ENCODE data around the gene TMEM236. TPM values are rescaled to one million over a fixed set of nuclear protein-coding genes. Genes with fewer than 3 reads are reported as not detected.

Gene TMEM236
- total and polyA plus RNA-seq, 8 donors = 0.21 to 2.8 (median 0.50) TPM

GRCh38 chr10:17734432-17735080 lies 17.4 kb upstream of the TMEM236 start:
- Histone ChIP-seq H3K9me3 (no peaks in the 10 kb centered on the region), H3K36me3 (no peaks in the 10 kb centered on the region), H3K27ac (no peak overlapping the region), H3K4me1 (peaks cover 0 to 9% of the 10 kb centered on the region in 2 donors), H3K4me3 (no peak overlapping the region), H3K27me3 (no peaks in the 10 kb centered on the region)
- intact Hi-C loops (cut with DNase I) = loop anchor here in 1 of 2 donors (10.0 kb wide), 1 partner anchor 120 kb away; the partner anchor contains the start of gene HACD1
- DNase-seq (no peak), ATAC-seq (no peak)
- TF ChIP-seq CTCF (IDR thresholded peaks at IDR 0.05) = no peak

DNA sequence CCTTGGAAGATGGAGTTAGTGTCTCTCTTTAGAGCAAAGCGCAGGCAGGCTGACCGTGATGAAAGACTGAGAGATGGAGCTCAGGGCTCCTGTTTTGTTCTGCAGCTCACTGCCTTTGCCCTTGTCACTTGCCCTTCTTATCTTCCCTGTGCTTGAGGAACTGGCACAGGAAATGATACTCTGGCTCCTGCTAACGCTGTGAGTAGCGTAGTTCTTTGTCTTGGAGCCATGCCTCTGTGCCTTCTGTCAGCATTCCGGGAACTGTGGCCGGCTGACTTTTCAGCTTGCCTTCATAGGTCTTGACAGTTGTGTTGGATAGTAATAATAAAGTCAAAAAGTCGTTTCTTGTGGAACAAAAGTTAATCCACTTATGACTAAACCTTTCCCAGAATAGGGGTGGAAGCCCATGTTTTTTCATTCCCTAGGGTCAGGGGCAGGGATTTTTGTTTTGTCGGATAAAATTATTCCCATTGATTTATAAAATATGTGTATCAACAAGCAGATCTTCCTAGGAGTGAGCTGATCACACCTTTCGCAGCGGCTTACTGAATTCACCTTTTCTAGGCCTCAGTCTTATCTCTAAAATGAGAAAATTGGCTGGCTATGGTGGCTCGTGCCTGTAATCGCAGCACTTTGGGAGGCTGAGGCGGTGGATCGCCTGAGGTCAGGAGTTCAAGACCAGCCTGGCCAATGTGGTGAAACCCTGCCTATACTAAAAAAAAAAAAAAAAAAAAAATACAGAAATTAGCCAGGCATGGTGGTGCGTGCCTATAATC lies 16.6 kb upstream of the TMEM236 start:
- peaks cover 0 to 9% of the 10 kb centered on the region in 2 donors for H3K4me1 ChIP-seq
- no peaks in the 10 kb centered on the region for H3K36me3 ChIP-seq
- DNase-seq (no peak), ATAC-seq (peak; percentile 53)
- no peaks in the 10 kb centered on the region for H3K9me3 ChIP-seq
- H3K4me3 ChIP-seq = no peak overlapping the region
- TF ChIP-seq CTCF (IDR thresholded peaks at IDR 0.05) = no peak
- no peaks in the 10 kb centered on the region for H3K27me3 ChIP-seq
- no peak overlapping the region for H3K27ac ChIP-seq
- intact Hi-C loops (cut with DNase I) = loop anchor here in 1 of 2 donors (10.0 kb wide), 1 partner anchor 121 kb away; the partner anchor contains the start of gene HACD1

GRCh38 chr10:17736223-17736622 lies 15.8 kb upstream of the TMEM236 start:
- Histone ChIP-seq H3K27ac (no peak overlapping the region), H3K4me1 (peaks cover 0 to 9% of the 10 kb centered on the region in 2 donors), H3K27me3 (no peaks in the 10 kb centered on the region), H3K36me3 (no peaks in the 10 kb centered on the region), H3K4me3 (no peak overlapping the region), H3K9me3 (no peaks in the 10 kb centered on the region)
- intact Hi-C loops (cut with DNase I) = loop anchor here in 1 of 2 donors (10.0 kb wide), 1 partner anchor 121 kb away; the partner anchor contains the start of gene HACD1
- DNase-seq = no peak
- no peak for ATAC-seq
- no peak for TF ChIP-seq CTCF (IDR thresholded peaks at IDR 0.05)

GRCh38 chr10:17737027-17737965 lies 14.7 kb upstream of the TMEM236 start:
- no peak overlapping the region for H3K4me3 ChIP-seq
- no peak overlapping the region for H3K27ac ChIP-seq
- TF ChIP-seq CTCF (IDR thresholded peaks at IDR 0.05) = peak; percentile 18 to 64
- peaks cover 0 to 9% of the 10 kb centered on the region in 2 donors for H3K4me1 ChIP-seq
- no peaks in the 10 kb centered on the region for H3K9me3 ChIP-seq
- intact Hi-C loops (cut with DNase I) = loop anchor here in 1 of 2 donors (10.0 kb wide), 1 partner anchor 122 kb away; the partner anchor contains the start of gene HACD1
- peak in 1 of 4 donors; percentile 37 for DNase-seq
- H3K36me3 ChIP-seq = no peaks in the 10 kb centered on the region
- H3K27me3 ChIP-seq = no peaks in the 10 kb centered on the region
- peak; percentile 57 for ATAC-seq

Data from left lung (tissue), 10 donors.